Uterus (tissue), 2 donors: ENCODE results near the gene RTP2.

Source experiments
- CTCF ChIP-seq, 4 experiments: fragments of 200-600 bp in 2 of 4; fragments of 450-650 bp in 2 of 4; sonication (generic) in 2 of 4; IDR thresholded peaks; one replicate each; pipeline ENCODE4 v1.5.1; 2016 to 2019; ENCODE audit warnings: antibody characterized with exemption in 4 of 4, mild to moderate bottlenecking in 2 of 4, moderate library complexity in 1 of 4
- POLR2A ChIP-seq, 2 donors: fragments of 450-650 bp; IDR thresholded peaks; one replicate each; pipeline ENCODE4 v1.6.1; 2016; ENCODE audit warnings: antibody characterized with exemption in 2 of 2, mild to moderate bottlenecking in 1 of 2, moderate library complexity in 1 of 2

DNA sequence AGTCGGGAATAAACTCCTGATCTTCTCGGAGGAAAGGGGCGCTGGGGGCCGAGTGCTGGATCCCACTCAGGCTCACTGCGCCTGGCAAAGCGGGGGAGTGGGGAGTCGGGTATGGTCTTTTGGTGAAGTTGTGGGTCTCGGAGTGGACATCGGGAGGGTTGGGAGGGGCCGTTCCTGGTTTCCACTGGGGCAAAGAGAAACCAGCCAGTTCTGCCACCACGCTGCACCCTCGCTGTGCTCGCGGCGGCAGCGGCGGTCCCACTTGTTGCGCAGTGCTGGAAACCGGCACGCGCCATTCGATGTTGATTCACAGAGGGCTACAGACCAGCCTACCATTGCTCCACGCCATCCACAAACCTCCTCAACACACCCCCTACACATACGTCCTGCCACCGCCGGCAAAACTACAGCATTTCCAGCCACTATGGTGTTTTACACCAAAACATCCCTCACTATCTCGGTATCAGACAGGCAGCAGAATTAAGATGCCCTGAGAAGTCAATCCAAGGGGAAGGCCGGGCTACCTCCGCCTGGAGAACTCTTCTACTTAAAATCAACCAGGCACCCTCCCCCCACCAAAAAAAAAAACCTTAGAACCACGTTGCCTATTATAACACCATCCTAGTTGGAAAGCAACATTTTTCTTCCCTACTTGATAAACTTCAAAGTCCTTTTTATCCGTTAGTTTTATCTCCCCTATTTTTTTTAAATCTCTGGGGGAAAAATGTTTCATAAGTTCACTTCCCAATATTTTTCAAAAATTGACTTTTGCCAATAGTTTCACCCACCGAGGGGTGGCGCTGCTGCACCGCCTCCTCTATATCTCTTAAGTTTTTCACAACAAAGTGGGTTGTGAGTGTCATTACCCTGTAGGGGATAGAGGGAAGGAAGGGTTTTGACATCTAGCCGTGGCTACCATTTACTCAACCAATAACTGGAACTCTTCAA is 39.3 kb upstream of the RTP2 start:
- peak; percentile 70 to 89 (median 78) for TF ChIP-seq CTCF (IDR thresholded peaks at IDR 0.05)
- no peak for TF ChIP-seq POLR2A (IDR thresholded peaks at IDR 0.05)
